Endometrial microvascular endothelial cells (primary cell): Measurements from ENCODE around the gene EPN1. TPM values are rescaled to one million over a fixed set of nuclear protein-coding genes. Genes with fewer than 3 reads are reported as not detected.

Experiments
- in situ Hi-C: cut with HindIII; loops from 2 replicates; pipeline ENCODE4 v1.10.0; 2017; ENCODE audit warnings: low sequenced_read_pairs, low pct_unique_long_range_greater_than_20kb; ENCODE audit errors: inconsistent ontology term
- total RNA-seq: library from RNA; depleted of rRNA; stranded (reverse); fragments of >200 nt; gene quantifications from one replicate; pipeline ENCODE4 v1.2.3, GENCODE V29; 2015; ENCODE audit errors: inconsistent ontology term

The EPN1 gene
- total RNA-seq, 1 donor from 2014 or later = 155 TPM

GRCh38 chr19:55688422-55689218, 13.6 kb downstream of the EPN1 start:
- in situ Hi-C loops = no loop called here

GRCh38 chr19:55689411-55690108, 14.5 kb downstream of the EPN1 start:
- in situ Hi-C loops = no loop called here

GRCh38 chr19:55690109-55690768, 15.2 kb downstream of the EPN1 start:
- in situ Hi-C loops = no loop called here

GRCh38 chr19:55690769-55691545, 15.9 kb downstream of the EPN1 start:
- in situ Hi-C loops = no loop called here

- in situ Hi-C loops = no loop called here
Observed at GRCh38 chr19:55691561-55692481, 16.8 kb downstream of the EPN1 start.

GRCh38 chr19:55692681-55693081, 17.7 kb downstream of the EPN1 start:
- in situ Hi-C loops = no loop called here

- in situ Hi-C loops = no loop called here
Observed at GRCh38 chr19:55693336-55693974, 18.4 kb downstream of the EPN1 start.

- in situ Hi-C loops = no loop called here
Observed at GRCh38 chr19:55694241-55694655, 19.2 kb downstream of the EPN1 start.

GRCh38 chr19:55694656-55695491, 19.8 kb downstream of the EPN1 start:
- in situ Hi-C loops = no loop called here

- in situ Hi-C loops = no loop called here
Observed at GRCh38 chr19:55695511-55696290, 20.7 kb downstream of the EPN1 start.

- in situ Hi-C loops = no loop called here
Observed at GRCh38 chr19:55696301-55697068, 21.5 kb downstream of the EPN1 start.

GRCh38 chr19:55697069-55697440, 22.0 kb downstream of the EPN1 start:
- in situ Hi-C loops = no loop called here

- in situ Hi-C loops = no loop called here
Observed at GRCh38 chr19:55697698-55698097, 22.7 kb downstream of the EPN1 start.

- in situ Hi-C loops = no loop called here
Observed at GRCh38 chr19:55698256-55698655, 23.2 kb downstream of the EPN1 start.

GRCh38 chr19:55699221-55699620, 24.2 kb downstream of the EPN1 start:
- in situ Hi-C loops = no loop called here

- in situ Hi-C loops = no loop called here
Observed at GRCh38 chr19:55700813-55701212, 25.8 kb downstream of the EPN1 start.
